T-helper 1 cell treated with Interleukin-12 subunit alpha and Interleukin-12 subunit beta and Interleukin-4 antibody, amounts not matched to agents 30 ng/mL and 1 ng/mL, for 36 hours (primary cell): ENCODE results near the gene TNFRSF1A. TPM values are rescaled to one million over a fixed set of nuclear protein-coding genes. Genes with fewer than 3 reads are reported as not detected.

ENCODE experiments used
- intact Hi-C: fragments of 100-400 bp; cut with micrococcal nuclease; formaldehyde crosslinking; loops from one replicate; pipeline ENCODE4 v1.15.1; 2024
- total RNA-seq: library from RNA; stranded (reverse); gene quantifications from 2 replicates; pipeline ENCODE4 v1.2.3, GENCODE V29; 2022

Gene TNFRSF1A
- total RNA-seq, 1 donor from 2014 or later = 60.2 TPM

- intact Hi-C loops = no loop called here
Observed at GRCh38 chr12:6326316-6327228, 15.3 kb downstream of the TNFRSF1A start.

- intact Hi-C loops = no loop called here
Observed at GRCh38 chr12:6324936-6325750, 16.7 kb downstream of the TNFRSF1A start.

GRCh38 chr12:6323995-6324711 lies 17.7 kb downstream of the TNFRSF1A start:
- intact Hi-C loops = loop anchor here (1.0 kb wide), 3 partner anchors 43 to 214 kb away; no protein-coding TSS in a partner anchor

- intact Hi-C loops = loop anchor here (1.0 kb wide), 3 partner anchors 44 to 215 kb away; no protein-coding TSS in a partner anchor
Observed at GRCh38 chr12:6323340-6323994, 18.4 kb downstream of the TNFRSF1A start.

GRCh38 chr12:6322969-6323339 lies 18.9 kb downstream of the TNFRSF1A start:
- intact Hi-C loops = loop anchor here (1.0 kb wide), 3 partner anchors 44 to 215 kb away; no protein-coding TSS in a partner anchor

- intact Hi-C loops = no loop called here
Observed at GRCh38 chr12:6322352-6322751, 19.5 kb downstream of the TNFRSF1A start.

- intact Hi-C loops = no loop called here
Observed at GRCh38 chr12:6321905-6322304, 20.0 kb downstream of the TNFRSF1A start.

- intact Hi-C loops = no loop called here
Observed at GRCh38 chr12:6319446-6319845, 22.4 kb downstream of the TNFRSF1A start.

GRCh38 chr12:6318440-6318879 lies 23.4 kb downstream of the TNFRSF1A start:
- intact Hi-C loops = no loop called here

GRCh38 chr12:6317693-6318439 lies 24.0 kb downstream of the TNFRSF1A start:
- intact Hi-C loops = no loop called here

- intact Hi-C loops = no loop called here
Observed at GRCh38 chr12:6316921-6317692, 24.8 kb downstream of the TNFRSF1A start.

GRCh38 chr12:6315704-6316597 lies 25.9 kb downstream of the TNFRSF1A start:
- intact Hi-C loops = no loop called here

- intact Hi-C loops = no loop called here
Observed at GRCh38 chr12:6315184-6315583, 26.7 kb downstream of the TNFRSF1A start.

- intact Hi-C loops = no loop called here
Observed at GRCh38 chr12:6314776-6315175, 27.1 kb downstream of the TNFRSF1A start.

- intact Hi-C loops = no loop called here
Observed at GRCh38 chr12:6313326-6313940, 28.4 kb downstream of the TNFRSF1A start.

- intact Hi-C loops = no loop called here
Observed at GRCh38 chr12:6312529-6313325, 29.1 kb downstream of the TNFRSF1A start.
